Activated B cell treated with CpG ODN at 0.5 μM for 24 hours (primary cell): ENCODE data around the gene BLOC1S3. TPM values are rescaled to one million over a fixed set of nuclear protein-coding genes. Genes with fewer than 3 reads are reported as not detected.

ENCODE experiments used
- ATAC-seq: fragments of 200-7000 bp; cut with Tn5 transposase; one replicate; pipeline ENCODE4 v1.10.0; 2021; ENCODE audit warnings: low read depth, mild to moderate bottlenecking, moderate library complexity
- CTCF ChIA-PET: fragments of 350-600 bp; sonication (Branson Sonifier 250); formaldehyde crosslinking; loops from one replicate; lab custom pipeline; 2021; ENCODE audit warnings: antibody characterized with exemption; lab: Charles Lee
- POLR2A ChIA-PET: fragments of 350-600 bp; sonication (Branson Sonifier 250); formaldehyde crosslinking; loops from one replicate; lab custom pipeline; 2021; ENCODE audit warnings: antibody characterized with exemption; lab: Charles Lee
- DNase-seq: peaks from one replicate; pipeline ENCODE4 v3.0.0; 2022
- H3K27ac Mint-ChIP-seq: one replicate; pipeline ENCODE4 v1.8.0; 2020; ENCODE audit warnings: mixed read lengths
- H3K27me3 Mint-ChIP-seq: one replicate; pipeline ENCODE4 v1.8.0; 2021; ENCODE audit warnings: mixed read lengths
- H3K36me3 Mint-ChIP-seq: one replicate; pipeline ENCODE4 v1.8.0; 2021; ENCODE audit warnings: low read depth, mixed read lengths
- H3K4me1 Mint-ChIP-seq: one replicate; pipeline ENCODE4 v1.8.0; 2021; ENCODE audit warnings: mixed read lengths
- H3K4me3 Mint-ChIP-seq: one replicate; pipeline ENCODE4 v1.8.0; 2020; ENCODE audit warnings: mild to moderate bottlenecking, mixed read lengths
- H3K9me3 Mint-ChIP-seq: one replicate; pipeline ENCODE4 v1.8.0; 2020; ENCODE audit warnings: mixed read lengths
- CTCF ChIP-seq: fragments of 200-600 bp; IDR thresholded peaks from one replicate; pipeline ENCODE4 v1.8.0; 2022; ENCODE audit warnings: antibody characterized with exemption, mild to moderate bottlenecking
- intact Hi-C: fragments of 100-400 bp; cut with micrococcal nuclease; formaldehyde crosslinking; loops from one replicate; pipeline ENCODE4 v1.15.1; 2024
- total RNA-seq: library from RNA; stranded (reverse); gene quantifications from 2 replicates; pipeline ENCODE4 v1.2.3, GENCODE V29; 2022

The BLOC1S3 gene
- total RNA-seq, 1 donor from 2014 or later: 16.5 TPM

- Mint-ChIP-seq H3K4me3 (no peak overlapping the region), H3K4me1 (no peaks in the 10 kb centered on the region), H3K36me3 (no peaks in the 10 kb centered on the region), H3K27ac (no peak overlapping the region), H3K9me3 (no peaks in the 10 kb centered on the region), H3K27me3 (peaks cover 43% of the 10 kb centered on the region)
- intact Hi-C loops: no loop called here
- CTCF ChIA-PET: no interaction called here
- DNase-seq (no peak), ATAC-seq (no peak)
- no peak for TF ChIP-seq CTCF
- POLR2A ChIA-PET: no interaction called here
Measured at GRCh38 chr19:45215391-45216191, 37.0 kb downstream of the BLOC1S3 start.

- ATAC-seq (no peak), DNase-seq (no peak)
- POLR2A ChIA-PET: no interaction called here
- CTCF ChIA-PET: no interaction called here
- Mint-ChIP-seq H3K27me3 (peaks cover 45% of the 10 kb centered on the region), H3K27ac (no peak overlapping the region), H3K4me1 (no peaks in the 10 kb centered on the region), H3K36me3 (no peaks in the 10 kb centered on the region), H3K4me3 (no peak overlapping the region), H3K9me3 (no peaks in the 10 kb centered on the region)
- no peak for TF ChIP-seq CTCF
- intact Hi-C loops: no loop called here
Measured at GRCh38 chr19:45216667-45217066, 38.1 kb downstream of the BLOC1S3 start.

GRCh38 chr19:45217193-45217956 lies 38.8 kb downstream of the BLOC1S3 start:
- H3K36me3 Mint-ChIP-seq: no peaks in the 10 kb centered on the region
- H3K4me1 Mint-ChIP-seq: no peaks in the 10 kb centered on the region
- no peak overlapping the region for H3K27ac Mint-ChIP-seq
- TF ChIP-seq CTCF: no peak
- no peaks in the 10 kb centered on the region for H3K9me3 Mint-ChIP-seq
- intact Hi-C loops: no loop called here
- H3K4me3 Mint-ChIP-seq: no peak overlapping the region
- ChIA-PET POLR2A (no interaction called here), CTCF (no interaction called here)
- peaks cover 42% of the 10 kb centered on the region for H3K27me3 Mint-ChIP-seq
- ATAC-seq (no peak), DNase-seq (no peak)

GRCh38 chr19:45217957-45218334 lies 39.4 kb downstream of the BLOC1S3 start:
- DNase-seq: no peak
- H3K36me3 Mint-ChIP-seq: no peaks in the 10 kb centered on the region
- no peak for TF ChIP-seq CTCF
- H3K9me3 Mint-ChIP-seq: no peaks in the 10 kb centered on the region
- no peaks in the 10 kb centered on the region for H3K4me1 Mint-ChIP-seq
- intact Hi-C loops: no loop called here
- no peak overlapping the region for H3K27ac Mint-ChIP-seq
- CTCF ChIA-PET: no interaction called here
- POLR2A ChIA-PET: no interaction called here
- ATAC-seq: no peak
- H3K27me3 Mint-ChIP-seq: peaks cover 42% of the 10 kb centered on the region
- no peak overlapping the region for H3K4me3 Mint-ChIP-seq

- H3K36me3 Mint-ChIP-seq: no peaks in the 10 kb centered on the region
- H3K9me3 Mint-ChIP-seq: no peaks in the 10 kb centered on the region
- ATAC-seq: no peak
- no peak for DNase-seq
- peaks cover 40% of the 10 kb centered on the region for H3K27me3 Mint-ChIP-seq
- TF ChIP-seq CTCF: no peak
- ChIA-PET POLR2A (no interaction called here), CTCF (no interaction called here)
- no peaks in the 10 kb centered on the region for H3K4me1 Mint-ChIP-seq
- intact Hi-C loops: no loop called here
- H3K27ac Mint-ChIP-seq: no peak overlapping the region
- H3K4me3 Mint-ChIP-seq: no peak overlapping the region
Measured at GRCh38 chr19:45218426-45218825, 39.8 kb downstream of the BLOC1S3 start.
